Measurements from ENCODE around the gene RPL27. TPM values are rescaled to one million over a fixed set of nuclear protein-coding genes. Genes with fewer than 3 reads are reported as not detected.

The RPL27 gene
- total RNA-seq, 1 experiment from 2014 or later: 1,565 TPM

- no peaks in the 10 kb centered on the region; the same call in none of the 2 replicates for H3K36me3 ChIP-seq (ENCODE audit: control insufficient read depth, insufficient read depth, low read length)
- Mint-ChIP-seq H3K9me3 (ENCODE audit: unreplicated experiment) (no peaks in the 10 kb centered on the region), H3K36me3 (ENCODE audit: insufficient read depth, unreplicated experiment) (peaks cover 19% of the 10 kb centered on the region), H3K27me3 (ENCODE audit: insufficient read depth, unreplicated experiment) (no peaks in the 10 kb centered on the region), H3K27ac (ENCODE audit: unreplicated experiment) (peak overlapping the region; percentile 13), H3K4me1 (ENCODE audit: low read depth, unreplicated experiment) (peaks cover 24% of the 10 kb centered on the region), H3K4me3 (ENCODE audit: unreplicated experiment) (no peak overlapping the region)
- H3K27me3 ChIP-seq (replicated peaks; ENCODE audit: control insufficient read depth, insufficient read depth, low read length): no peaks in the 10 kb centered on the region
- H3K4me1 ChIP-seq: peaks cover 20% of the 10 kb centered on the region
- no peak for TF ChIP-seq CTCF (IDR thresholded peaks at IDR 0.05; ENCODE audit: insufficient read depth in 1 of 2, low read depth in 1 of 2, low read length in 1 of 2, severe bottlenecking in 1 of 2, unreplicated experiment in 1 of 2)
- H3K4me3 ChIP-seq (ENCODE audit: low read depth, low read length): no peak overlapping the region
- H3K9me3 ChIP-seq: no peaks in the 10 kb centered on the region
- intact Hi-C loops (cut with micrococcal nuclease; ENCODE audit: unreplicated experiment): no loop called here
- BruUV-seq (replicated peaks): TSS peak; percentile 43
- ChIA-PET POLR2A (no interaction called here), CTCF (no interaction called here)
- DNase-seq: no peak
Measured at GRCh38 chr17:43014649-43015542, 16.7 kb downstream of the RPL27 start.

- BruUV-seq (replicated peaks): no TSS peak
- Histone ChIP-seq H3K27me3 (replicated peaks; ENCODE audit: control insufficient read depth, insufficient read depth, low read length) (no peaks in the 10 kb centered on the region), H3K4me1 (peaks cover 13% of the 10 kb centered on the region), H3K36me3 (ENCODE audit: control insufficient read depth, insufficient read depth, low read length) (no peaks in the 10 kb centered on the region; the same call in none of the 2 replicates), H3K4me3 (ENCODE audit: low read depth, low read length) (no peak overlapping the region), H3K9me3 (no peaks in the 10 kb centered on the region)
- H3K27ac Mint-ChIP-seq (ENCODE audit: unreplicated experiment): peak overlapping the region; percentile 13
- no peaks in the 10 kb centered on the region for H3K9me3 Mint-ChIP-seq (ENCODE audit: unreplicated experiment)
- no peak overlapping the region for H3K4me3 Mint-ChIP-seq (ENCODE audit: unreplicated experiment)
- CTCF ChIA-PET: no interaction called here
- TF ChIP-seq CTCF (IDR thresholded peaks at IDR 0.05; ENCODE audit: insufficient read depth in 1 of 2, low read depth in 1 of 2, low read length in 1 of 2, severe bottlenecking in 1 of 2, unreplicated experiment in 1 of 2): no peak
- H3K36me3 Mint-ChIP-seq (ENCODE audit: insufficient read depth, unreplicated experiment): peaks cover 21% of the 10 kb centered on the region
- no peak for DNase-seq
- POLR2A ChIA-PET: no interaction called here
- intact Hi-C loops (cut with micrococcal nuclease; ENCODE audit: unreplicated experiment): no loop called here
- no peaks in the 10 kb centered on the region for H3K27me3 Mint-ChIP-seq (ENCODE audit: insufficient read depth, unreplicated experiment)
- H3K4me1 Mint-ChIP-seq (ENCODE audit: low read depth, unreplicated experiment): peaks cover 17% of the 10 kb centered on the region
Measured at GRCh38 chr17:43015579-43015978, 17.4 kb downstream of the RPL27 start.

- no peak overlapping the region for H3K4me3 Mint-ChIP-seq (ENCODE audit: unreplicated experiment)
- ChIA-PET CTCF (no interaction called here), POLR2A (interaction anchor here (0.6 kb wide), 1 partner anchor 111 kb away, joined by 5 read pairs; no protein-coding TSS in a partner anchor)
- no peak for DNase-seq
- intact Hi-C loops (cut with micrococcal nuclease; ENCODE audit: unreplicated experiment): no loop called here
- H3K9me3 Mint-ChIP-seq (ENCODE audit: unreplicated experiment): no peaks in the 10 kb centered on the region
- Histone ChIP-seq H3K4me1 (peaks cover 11% of the 10 kb centered on the region), H3K36me3 (ENCODE audit: control insufficient read depth, insufficient read depth, low read length) (no peaks in the 10 kb centered on the region; the same call in none of the 2 replicates), H3K4me3 (ENCODE audit: low read depth, low read length) (no peak overlapping the region), H3K27me3 (replicated peaks; ENCODE audit: control insufficient read depth, insufficient read depth, low read length) (no peaks in the 10 kb centered on the region), H3K9me3 (no peaks in the 10 kb centered on the region)
- H3K27ac Mint-ChIP-seq (ENCODE audit: unreplicated experiment): no peak overlapping the region
- no peak for TF ChIP-seq CTCF (IDR thresholded peaks at IDR 0.05; ENCODE audit: insufficient read depth in 1 of 2, low read depth in 1 of 2, low read length in 1 of 2, severe bottlenecking in 1 of 2, unreplicated experiment in 1 of 2)
- H3K27me3 Mint-ChIP-seq (ENCODE audit: insufficient read depth, unreplicated experiment): no peaks in the 10 kb centered on the region
- H3K4me1 Mint-ChIP-seq (ENCODE audit: low read depth, unreplicated experiment): peaks cover 14% of the 10 kb centered on the region
- no TSS peak for BruUV-seq (replicated peaks)
- peaks cover 28% of the 10 kb centered on the region for H3K36me3 Mint-ChIP-seq (ENCODE audit: insufficient read depth, unreplicated experiment)
Measured at GRCh38 chr17:43016216-43016615, 18.0 kb downstream of the RPL27 start.

All from Caco-2 (cell line).